CD8-positive, alpha-beta memory T cell (primary cell): ENCODE measurements around the gene DNAJB7. TPM values are rescaled to one million over a fixed set of nuclear protein-coding genes. Genes with fewer than 3 reads are reported as not detected.
A peak's percentile ranks its signal among the peaks of the same experiment; 100 is the strongest.
"Not testable (repeated sequence)": the region's sequence is repeated elsewhere in the genome, so short reads cannot be mapped to it uniquely, and the experiment has no call there.

Experiments
- CTCF ChIA-PET: fragments of 350-600 bp; sonication (Branson Sonifier 250); formaldehyde crosslinking; loops from one replicate; lab custom pipeline; 2021; ENCODE audit warnings: antibody characterized with exemption; lab: Charles Lee
- POLR2A ChIA-PET: fragments of 350-600 bp; sonication (Branson Sonifier 250); formaldehyde crosslinking; loops from one replicate; lab custom pipeline; 2021; ENCODE audit warnings: antibody characterized with exemption; lab: Charles Lee
- DNase-seq, 5 donors: peaks; one replicate each; pipeline versions ENCODE4 v3.0.0 to v3.0.0-alpha.2; 2020 to 2022; ENCODE audit warnings: mixed read lengths in 1 of 5
- H3K27ac ChIP-seq: one replicate; pipeline ENCODE4 v1.7.0; 2013; ENCODE audit warnings: low read depth, mild to moderate bottlenecking, low read length, moderate library complexity
- H3K27me3 ChIP-seq: 2 replicates; pipeline ENCODE4 v1.7.0; 2013; ENCODE audit warnings: low read length, mild to moderate bottlenecking; ENCODE audit not compliant: insufficient read depth, poor library complexity, severe bottlenecking
- H3K36me3 ChIP-seq: 2 replicates; pipeline ENCODE4 v1.7.0; 2013; ENCODE audit warnings: mild to moderate bottlenecking, low read length, moderate library complexity; ENCODE audit not compliant: insufficient read depth
- H3K4me1 ChIP-seq: 2 replicates; pipeline ENCODE4 v1.7.0; 2013; ENCODE audit warnings: mild to moderate bottlenecking, low read length, moderate library complexity; ENCODE audit not compliant: insufficient read depth
- H3K4me3 ChIP-seq: 2 replicates; pipeline ENCODE4 v1.7.0; 2013; ENCODE audit warnings: mild to moderate bottlenecking, low read length
- H3K9me3 ChIP-seq: 2 replicates; pipeline ENCODE4 v1.7.0; 2013; ENCODE audit warnings: mild to moderate bottlenecking, low read length
- H3K27ac Mint-ChIP-seq, 8 donors: one replicate each; pipeline ENCODE4 v1.8.0; 2020 to 2021; ENCODE audit warnings: mixed read lengths in 8 of 8, mild to moderate bottlenecking in 6 of 8, inconsistent platforms in 3 of 8, moderate library complexity in 3 of 8
- H3K27me3 Mint-ChIP-seq, 2 donors: one replicate each; pipeline ENCODE4 v1.8.0; 2020 to 2021; ENCODE audit warnings: mixed read lengths in 2 of 2, mild to moderate bottlenecking in 1 of 2, moderate library complexity in 1 of 2
- H3K36me3 Mint-ChIP-seq, 3 donors: one replicate each; pipeline ENCODE4 v1.8.0; 2020 to 2021; ENCODE audit warnings: mixed read lengths in 3 of 3, inconsistent platforms in 1 of 3, mild to moderate bottlenecking in 1 of 3
- H3K4me1 Mint-ChIP-seq, 3 donors: one replicate each; pipeline ENCODE4 v1.8.0; 2020 to 2021; ENCODE audit warnings: mixed read lengths in 3 of 3, inconsistent platforms in 1 of 3, mild to moderate bottlenecking in 1 of 3
- H3K4me3 Mint-ChIP-seq, 7 donors: one replicate each; pipeline ENCODE4 v1.8.0; 2020 to 2021; ENCODE audit warnings: mixed read lengths in 7 of 7, mild to moderate bottlenecking in 6 of 7, moderate library complexity in 4 of 7, inconsistent platforms in 2 of 7
- H3K9me3 Mint-ChIP-seq, 5 donors: one replicate each; pipeline ENCODE4 v1.8.0; 2020 to 2022; ENCODE audit warnings: mixed read lengths in 5 of 5, mild to moderate bottlenecking in 3 of 5, moderate library complexity in 2 of 5, inconsistent platforms in 1 of 5
- polyA plus RNA-seq: library from polyadenylated mRNA; unstranded; fragments of 300-500 nt; fragmentation: Illumina TruSeq; gene quantifications from one replicate; pipeline ENCODE4 v1.2.3, GENCODE V29; 2021
- total RNA-seq, 2 experiments: library from RNA; stranded (reverse); gene quantifications; one replicate each; pipeline ENCODE4 v1.2.3, GENCODE V29; 2021

DNAJB7 gene
- total and polyA plus RNA-seq, 3 experiments from 2014 or later, result 0.23 TPM; not detected in 2

DNA sequence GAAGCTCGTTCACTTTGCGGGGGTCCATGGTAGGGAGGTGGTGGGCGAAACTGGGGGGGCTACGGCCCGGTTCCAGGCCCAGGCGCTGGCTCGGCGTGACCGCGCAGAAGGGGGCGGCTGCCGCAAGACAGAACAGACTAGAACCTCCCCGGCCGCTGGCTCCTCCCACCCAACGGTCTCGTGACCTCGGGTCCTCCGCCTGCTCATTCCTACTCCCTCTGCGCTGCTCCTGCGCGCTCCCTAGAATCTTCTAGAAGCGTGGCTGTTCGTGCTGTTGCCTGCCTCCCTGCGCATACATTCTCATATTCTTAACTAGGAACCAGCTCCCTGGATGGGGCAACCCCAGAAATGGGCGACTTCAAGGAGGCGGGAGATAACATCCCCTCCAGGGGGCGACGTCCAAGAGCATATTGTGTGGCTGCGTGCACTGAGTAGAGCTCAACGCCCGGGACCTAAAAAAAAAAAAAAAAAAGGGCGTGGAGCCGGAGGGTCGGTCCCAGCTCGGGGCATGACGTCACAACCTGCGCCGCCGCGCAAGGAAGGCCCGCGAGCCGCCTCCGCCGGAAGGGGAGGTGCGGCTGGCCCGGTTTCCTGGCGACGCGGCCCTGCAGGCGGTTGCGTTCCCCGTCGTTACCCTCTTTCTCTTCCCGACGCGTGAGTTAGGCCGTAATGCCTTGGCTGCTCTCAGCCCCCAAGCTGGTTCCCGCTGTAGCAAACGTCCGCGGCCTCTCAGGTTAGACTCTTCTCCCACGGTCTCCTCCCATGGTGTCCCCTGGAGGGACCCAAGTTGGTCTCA, 5.2 kb downstream of the DNAJB7 start, which contains the start of the genes ST13 and XPNPEP3:
Gene ST13 (minus strand): TSS at position 127 of the 796 bp plus-strand sequence. CDS start 99 bp downstream, at position 28.
Gene XPNPEP3 (plus strand): TSS at position 636 of the 796 bp plus-strand sequence. CDS start 34 bp downstream, at position 670.
- peaks cover 53 to 77% (median 64%) of the 10 kb centered on the region in 3 donors for H3K4me1 Mint-ChIP-seq

GRCh38 chr22:40855979-40856512, 5.9 kb downstream of the DNAJB7 start:
- H3K4me1 ChIP-seq, result peaks cover 45% of the 10 kb centered on the region
- H3K4me3 ChIP-seq, result peak overlapping the region; percentile 82
- Mint-ChIP-seq H3K9me3 (no peaks in the 10 kb centered on the region), H3K4me1 (peaks cover 55 to 82% (median 64%) of the 10 kb centered on the region in 3 donors), H3K27me3 (no peaks in the 10 kb centered on the region), H3K36me3 (peaks cover 0 to 33% (median 9%) of the 10 kb centered on the region in 3 donors), H3K4me3 (peak overlapping the region; percentile 94 to 99 (median 96)), H3K27ac (peak overlapping the region; percentile 99 to 100 (median 100))
- DNase-seq, result peak in 2 of 5 donors; percentile 24 to 34
- H3K27me3 ChIP-seq, result no peaks in the 10 kb centered on the region
- H3K27ac ChIP-seq, result peak overlapping the region; percentile 99
- CTCF ChIA-PET, result interaction anchor here (1.2 to 1.7 kb wide), 2 partner anchors 10 to 38 kb away, joined by 3 to 9 read pairs; no protein-coding TSS in a partner anchor
- POLR2A ChIA-PET, result interaction anchor here (0.6 to 1.2 kb wide), 10 partner anchors 13 to 1339 kb away, joined by 3 to 7 read pairs (median 4); partner anchors contain the start of genes DESI1, PHF5A, RBX1 and SLC25A17
- no peaks in the 10 kb centered on the region for H3K9me3 ChIP-seq
- H3K36me3 ChIP-seq, result no peaks in the 10 kb centered on the region

More for the DNA sequence above, 5.2 kb downstream of the DNAJB7 start, which contains the start of the genes ST13 and XPNPEP3:
- no peaks in the 10 kb centered on the region for H3K36me3 ChIP-seq
- no peaks in the 10 kb centered on the region for H3K9me3 Mint-ChIP-seq
- peaks cover 45% of the 10 kb centered on the region for H3K4me1 ChIP-seq
- peak; percentile 95 to 98 (median 96) for DNase-seq
- H3K27me3 Mint-ChIP-seq, result no peaks in the 10 kb centered on the region
- POLR2A ChIA-PET, result interaction anchor here (0.6 to 1.4 kb wide), 16 partner anchors 12 to 1725 kb away, joined by 3 to 7 read pairs (median 3); partner anchors contain the start of genes DESI1, EP300, PHF5A and RBX1
- peak within 1 kb of the TSS; percentile 99 for H3K27ac ChIP-seq
- CTCF ChIA-PET, result interaction anchor here (1.2 to 1.7 kb wide), 4 partner anchors 10 to 174 kb away, joined by 3 to 9 read pairs (median 4); no protein-coding TSS in a partner anchor
- H3K4me3 Mint-ChIP-seq, result peak within 1 kb of the TSS; percentile 94 to 99 (median 96)
- H3K27ac Mint-ChIP-seq, result peak within 1 kb of the TSS; percentile 99 to 100 (median 100)
- H3K27me3 ChIP-seq, result no peaks in the 10 kb centered on the region
- peak within 1 kb of the TSS; percentile 82 for H3K4me3 ChIP-seq
- H3K36me3 Mint-ChIP-seq, result peaks cover 0 to 32% (median 9%) of the 10 kb centered on the region in 3 donors
- H3K9me3 ChIP-seq, result no peaks in the 10 kb centered on the region

- Mint-ChIP-seq H3K4me1 (peaks cover 54 to 84% (median 63%) of the 10 kb centered on the region in 3 donors), H3K9me3 (no peaks in the 10 kb centered on the region), H3K4me3 (peak overlapping the region; percentile 94 to 99 (median 96)), H3K36me3 (peaks cover 0 to 32% (median 4%) of the 10 kb centered on the region in 3 donors), H3K27ac (peak overlapping the region; percentile 91 to 100 (median 100)), H3K27me3 (no peaks in the 10 kb centered on the region)
- ChIA-PET CTCF (no interaction called here), POLR2A (interaction anchor here (1.0 kb wide), 1 partner anchor 13 kb away, joined by 4 read pairs; no protein-coding TSS in a partner anchor)
- Histone ChIP-seq H3K9me3 (no peaks in the 10 kb centered on the region), H3K4me3 (peak overlapping the region; percentile 82), H3K27me3 (no peaks in the 10 kb centered on the region), H3K27ac (peak overlapping the region; percentile 99), H3K4me1 (peaks cover 45% of the 10 kb centered on the region), H3K36me3 (no peaks in the 10 kb centered on the region)
- DNase-seq, result peak in 1 of 5 donors; percentile 4
These were observed 6.6 kb downstream of the DNAJB7 start for GRCh38 chr22:40855071-40855978.

DNA sequence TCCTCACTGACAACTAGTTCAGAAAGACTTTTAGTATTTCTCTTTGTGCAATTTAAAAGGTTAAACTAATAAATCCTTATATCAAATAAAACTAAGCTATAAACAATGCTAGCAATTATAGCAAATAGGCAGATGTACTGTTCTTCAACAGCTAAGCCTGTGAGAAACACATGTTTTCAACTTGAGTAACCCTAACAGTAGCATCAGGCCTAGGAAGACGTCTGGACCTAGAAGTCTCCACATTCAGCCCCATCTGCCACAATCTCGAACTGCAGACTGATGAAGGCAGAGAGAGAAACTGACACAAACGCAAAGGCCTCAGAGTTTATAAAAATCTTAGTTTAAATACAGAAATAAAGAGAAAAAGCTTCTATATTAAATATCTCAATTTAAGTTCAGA, 8.0 kb downstream of the DNAJB7 start:
- peaks cover 45% of the 10 kb centered on the region for H3K4me1 ChIP-seq
- H3K27ac ChIP-seq, result no peak overlapping the region
- no peaks in the 10 kb centered on the region for H3K27me3 ChIP-seq
- Mint-ChIP-seq H3K4me1 (peaks cover 55 to 81% (median 65%) of the 10 kb centered on the region in 3 donors), H3K9me3 (no peaks in the 10 kb centered on the region), H3K36me3 (peaks cover 0 to 42% (median 7%) of the 10 kb centered on the region in 3 donors), H3K27ac (peak overlapping the region in 5 of 8 donors; percentile 15 to 99 (median 70)), H3K4me3 (peak overlapping the region in 6 of 7 donors; percentile 24 to 78 (median 48)), H3K27me3 (no peaks in the 10 kb centered on the region)
- peaks cover 5% of the 10 kb centered on the region for H3K36me3 ChIP-seq
- H3K4me3 ChIP-seq, result no peak overlapping the region
- POLR2A ChIA-PET, result interaction anchor here (0.7 kb wide), 1 partner anchor 656 kb away, joined by 3 read pairs; no protein-coding TSS in a partner anchor
- DNase-seq, result no peak
- no peaks in the 10 kb centered on the region for H3K9me3 ChIP-seq
- CTCF ChIA-PET, result no interaction called here

DNA sequence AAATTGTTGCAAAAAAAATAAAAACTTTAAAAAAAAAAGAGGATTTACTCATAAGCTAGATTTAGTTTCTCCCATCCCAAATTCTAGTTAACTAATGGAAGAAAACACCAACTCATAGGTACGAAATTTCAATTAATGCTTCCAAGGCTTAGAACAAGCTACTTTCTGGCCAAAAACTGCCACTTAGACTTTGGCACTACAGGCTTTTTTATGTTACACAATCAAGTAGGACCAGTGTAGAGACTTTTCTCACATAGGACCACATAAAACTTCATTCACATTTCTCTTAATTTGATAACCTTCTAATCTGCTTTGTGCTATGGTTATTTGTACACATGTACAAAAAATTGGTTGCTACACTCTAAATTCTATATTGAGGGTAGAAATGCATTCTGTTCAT, 8.6 kb downstream of the DNAJB7 start:
- H3K36me3 Mint-ChIP-seq, result peaks cover 0 to 47% (median 7%) of the 10 kb centered on the region in 3 donors
- peaks cover 52 to 78% (median 65%) of the 10 kb centered on the region in 3 donors for H3K4me1 Mint-ChIP-seq
- no peak for DNase-seq
- peak overlapping the region in 3 of 7 donors; percentile 24 to 60 (median 44) for H3K4me3 Mint-ChIP-seq
- Histone ChIP-seq H3K27ac (no peak overlapping the region), H3K4me3 (no peak overlapping the region), H3K27me3 (no peaks in the 10 kb centered on the region), H3K36me3 (peaks cover 5% of the 10 kb centered on the region), H3K9me3 (no peaks in the 10 kb centered on the region), H3K4me1 (peaks cover 44% of the 10 kb centered on the region)
- H3K9me3 Mint-ChIP-seq, result no peaks in the 10 kb centered on the region
- H3K27ac Mint-ChIP-seq, result peak overlapping the region in 7 of 8 donors; percentile 15 to 99 (median 43)
- CTCF ChIA-PET, result no interaction called here
- no peaks in the 10 kb centered on the region for H3K27me3 Mint-ChIP-seq
- POLR2A ChIA-PET, result interaction anchor here (0.7 kb wide), 1 partner anchor 656 kb away, joined by 3 read pairs; no protein-coding TSS in a partner anchor

DNA sequence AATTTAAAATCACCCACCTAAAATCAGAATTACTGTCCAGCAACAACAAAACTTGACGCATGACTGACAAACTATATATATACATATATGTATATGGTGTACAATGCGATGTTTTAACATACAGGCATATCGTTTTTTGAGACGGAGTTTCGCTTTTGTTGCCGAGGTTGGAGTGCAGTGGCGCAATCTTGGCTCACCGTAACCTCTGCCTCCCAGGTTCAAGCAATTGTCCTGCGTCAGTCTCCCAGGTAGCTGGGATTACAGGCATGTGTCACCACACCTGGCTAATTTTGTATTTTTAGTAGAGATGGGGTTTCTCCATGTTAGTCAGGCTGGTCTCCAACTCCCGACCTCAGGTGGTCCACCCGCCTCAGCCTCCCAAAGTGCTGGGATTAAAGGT, 16.1 kb downstream of the DNAJB7 start:
- H3K27ac Mint-ChIP-seq, DNase-seq, H3K9me3 Mint-ChIP-seq, CTCF ChIA-PET, H3K4me3 Mint-ChIP-seq, H3K27me3 ChIP-seq, H3K27ac ChIP-seq, H3K4me3 ChIP-seq, H3K4me1 ChIP-seq, H3K9me3 ChIP-seq, H3K27me3 Mint-ChIP-seq: not testable (repeated sequence)
- peaks cover 11 to 31% (median 28%) of the 10 kb centered on the region in 3 donors for H3K4me1 Mint-ChIP-seq
- H3K36me3 ChIP-seq, result peaks cover 42% of the 10 kb centered on the region
- POLR2A ChIA-PET, result interaction anchor here (0.7 kb wide), 1 partner anchor 372 kb away, joined by 3 read pairs; no protein-coding TSS in a partner anchor
- H3K36me3 Mint-ChIP-seq, result peaks cover 2 to 81% (median 17%) of the 10 kb centered on the region in 3 donors

DNA sequence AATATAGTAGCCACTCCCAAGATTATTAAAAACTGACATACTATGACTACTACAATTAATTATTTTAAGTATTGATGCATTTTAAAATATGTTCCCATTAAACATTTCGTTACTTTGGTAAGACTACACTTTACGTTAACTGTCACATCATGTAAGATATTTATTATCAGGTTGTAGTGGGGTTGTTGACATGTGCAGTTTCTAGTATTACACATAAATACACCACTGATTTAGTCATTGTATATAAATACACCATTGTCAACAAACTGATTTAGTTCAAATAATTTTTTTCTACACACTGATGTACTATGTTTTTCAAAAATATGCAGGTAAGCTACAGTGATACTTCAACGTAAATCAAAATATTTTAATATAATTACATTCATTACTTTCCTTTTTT, 17.0 kb downstream of the DNAJB7 start:
- Mint-ChIP-seq H3K36me3 (peaks cover 10 to 83% (median 26%) of the 10 kb centered on the region in 3 donors), H3K27me3 (no peaks in the 10 kb centered on the region), H3K9me3 (no peaks in the 10 kb centered on the region), H3K27ac (no peak overlapping the region), H3K4me3 (no peak overlapping the region), H3K4me1 (peaks cover 10 to 25% (median 24%) of the 10 kb centered on the region in 3 donors)
- no peak overlapping the region for H3K4me3 ChIP-seq
- ChIA-PET CTCF (no interaction called here), POLR2A (no interaction called here)
- no peaks in the 10 kb centered on the region for H3K27me3 ChIP-seq
- no peak for DNase-seq
- no peaks in the 10 kb centered on the region for H3K4me1 ChIP-seq
- H3K36me3 ChIP-seq, result peaks cover 50% of the 10 kb centered on the region
- H3K9me3 ChIP-seq, result no peaks in the 10 kb centered on the region
- H3K27ac ChIP-seq, result no peak overlapping the region
